ENCODE results near the gene TSLP. TPM values are rescaled to one million over a fixed set of nuclear protein-coding genes. Genes with fewer than 3 reads are reported as not detected.

TSLP gene
- polyA plus RNA-seq, 3 donors, result 0.15 to 0.17 (median 0.16) TPM

DNA sequence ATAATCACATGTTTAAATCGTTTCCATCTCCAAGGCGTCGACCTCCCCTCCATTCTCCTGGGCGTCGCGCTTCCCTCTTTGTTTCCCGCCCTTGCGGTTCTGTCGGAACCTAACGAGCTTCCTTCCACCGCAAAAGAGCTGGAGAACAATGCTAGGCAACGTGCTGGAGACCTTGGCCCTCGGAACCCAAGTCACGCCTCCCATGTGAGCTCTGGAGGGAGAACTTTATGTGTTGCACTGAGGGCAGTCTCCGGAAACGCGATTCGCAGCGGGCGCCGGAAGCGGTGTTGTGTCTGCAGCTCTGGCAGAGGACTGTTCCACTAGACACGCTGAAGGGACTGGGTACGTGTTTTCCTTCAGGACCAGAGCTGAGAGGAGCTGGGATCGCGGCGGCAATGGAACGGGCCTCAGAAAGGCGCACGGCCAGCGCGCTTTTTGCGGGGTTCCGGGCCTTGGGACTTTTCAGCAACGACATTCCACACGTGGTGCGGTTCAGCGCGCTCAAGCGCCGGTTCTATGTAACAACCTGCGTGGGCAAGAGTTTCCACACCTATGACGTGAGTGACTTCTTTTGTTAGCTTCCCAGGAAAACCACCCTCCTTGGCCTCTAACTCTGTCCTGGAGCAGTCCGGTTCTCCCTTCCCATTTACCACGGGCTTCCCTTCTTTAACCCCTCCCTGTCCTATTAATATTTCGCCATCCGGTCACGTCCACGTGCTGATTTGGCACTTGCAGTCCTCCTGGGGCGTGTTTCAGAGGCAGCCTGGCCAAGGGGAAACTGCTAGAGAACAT lies 20.7 kb downstream of the TSLP start, which contains the start of gene WDR36:
Gene WDR36, plus strand, starts transcription at position 287 of the 792 bp plus-strand sequence. Its CDS starts 109 bp downstream, at position 396.
- peak; percentile 91 for DNase-seq

DNA sequence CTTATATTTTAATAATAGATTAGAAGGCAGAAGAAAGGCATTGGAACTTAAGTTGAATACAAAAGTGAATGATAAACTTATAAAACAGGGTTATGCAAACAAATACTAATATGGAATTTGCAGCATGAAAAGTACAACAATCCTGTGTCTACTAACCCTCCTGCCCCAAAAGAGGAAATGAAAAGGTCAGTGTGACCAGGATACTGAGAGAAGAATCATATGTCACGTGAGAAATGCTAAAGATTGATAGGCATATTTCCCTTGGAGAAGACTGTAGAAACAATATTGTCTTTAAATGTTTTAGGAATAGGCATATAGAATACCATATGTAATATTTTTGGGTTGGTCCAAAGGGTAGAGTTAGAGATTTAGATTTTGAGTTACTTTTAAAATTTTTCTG lies 24.5 kb downstream of the TSLP start:
- DNase-seq, result no peak

DNA sequence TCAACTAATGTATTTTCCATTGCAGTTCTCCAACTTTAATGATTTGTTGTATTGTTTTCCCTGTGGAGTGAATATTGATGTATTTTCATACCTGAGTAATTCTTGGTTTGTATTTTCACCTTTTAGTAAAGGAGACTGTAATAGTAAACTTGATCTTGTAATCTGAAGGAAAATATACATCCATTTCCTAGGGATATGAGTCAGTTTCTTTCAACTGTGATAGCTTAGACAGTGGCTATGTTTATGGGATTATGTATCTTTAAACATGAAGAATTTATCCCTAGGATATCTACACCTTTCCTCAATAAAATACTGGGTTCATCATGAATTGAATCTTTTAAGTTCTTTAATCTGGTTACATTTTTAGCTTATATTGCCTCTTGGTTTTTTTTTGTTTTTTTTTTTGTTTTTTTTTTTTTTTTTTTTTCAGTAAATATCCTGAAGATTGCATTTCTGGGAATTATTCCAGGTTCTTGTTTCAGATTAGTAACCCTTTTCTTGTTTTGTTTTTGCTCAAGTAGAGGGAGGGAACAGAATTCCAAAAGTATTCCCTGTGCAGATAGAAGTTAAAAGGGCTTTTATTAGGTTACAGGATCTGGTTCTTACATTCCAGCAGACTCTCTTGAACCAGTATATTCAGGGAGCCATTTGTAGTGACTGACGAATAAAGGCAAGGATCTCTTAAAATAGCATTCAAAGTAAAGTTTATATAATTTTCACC lies 27.7 kb downstream of the TSLP start:
- no peak for DNase-seq

DNA sequence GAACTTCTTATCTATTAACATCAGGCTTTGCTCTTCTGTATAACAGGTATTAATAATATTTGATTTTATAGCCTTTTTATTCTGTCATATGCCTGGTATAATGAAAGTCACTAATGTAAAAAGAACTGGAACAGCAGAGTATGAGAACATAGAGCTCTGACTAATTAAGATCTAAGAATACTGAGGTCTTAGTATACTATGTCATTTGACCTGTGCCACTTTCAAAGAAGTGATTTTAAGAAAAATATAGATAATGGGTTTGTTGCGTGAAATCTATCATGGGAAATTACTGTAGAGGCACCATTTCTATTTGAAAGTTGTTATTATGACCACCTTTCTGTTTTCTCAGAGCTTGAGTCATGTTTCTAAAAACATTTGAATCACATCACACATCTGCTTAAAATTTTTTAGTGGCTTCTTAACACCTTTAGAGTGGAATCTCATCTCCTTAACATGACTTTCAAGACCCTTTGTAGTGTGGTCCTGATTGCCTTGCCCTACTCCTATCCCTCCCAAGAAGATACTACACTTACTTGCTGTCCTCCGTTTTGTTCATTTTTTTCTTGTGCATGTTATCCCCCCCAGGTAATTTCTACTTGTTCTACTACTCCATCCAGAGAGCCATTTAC lies 34.9 kb downstream of the TSLP start:
- no peak for DNase-seq

DNA sequence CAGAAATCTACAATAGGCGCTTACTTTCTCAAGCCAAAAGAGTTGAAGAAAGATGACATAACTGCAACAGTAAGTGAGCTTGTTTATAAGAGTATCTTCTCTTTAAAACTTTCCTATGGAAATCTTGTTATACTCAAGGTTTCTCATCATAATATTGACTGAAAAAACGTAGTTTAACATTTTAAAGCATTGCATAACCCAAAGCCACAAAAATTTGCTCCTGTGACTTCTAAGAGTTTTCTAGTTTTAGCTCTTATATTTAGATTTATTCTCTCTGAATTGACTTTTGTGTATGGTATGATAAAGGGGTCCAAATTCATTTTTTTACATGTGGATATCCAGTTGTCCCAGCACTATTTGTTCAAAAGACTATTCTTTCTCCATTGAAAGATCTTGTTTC lies 35.9 kb downstream of the TSLP start:
- DNase-seq, result no peak

DNA sequence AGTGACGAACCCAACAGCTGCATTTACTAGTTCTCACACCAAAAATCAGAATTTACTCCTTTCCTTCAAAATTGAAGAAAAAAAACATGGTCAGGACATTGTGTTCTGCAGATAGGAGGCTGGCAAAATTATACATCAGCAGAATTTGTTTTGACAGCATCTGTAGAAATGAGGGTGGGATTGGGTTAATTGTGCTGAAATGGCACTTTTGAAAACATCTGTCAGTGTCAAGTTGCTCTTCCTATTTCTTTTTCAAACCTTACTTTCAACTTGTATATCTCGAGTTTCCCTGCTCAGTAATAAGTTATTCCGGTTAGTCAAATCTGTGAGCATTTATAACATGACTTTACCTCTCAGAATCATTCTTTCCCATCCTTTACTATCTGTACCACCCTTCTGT lies 40.4 kb downstream of the TSLP start:
- DNase-seq, result no peak

DNA sequence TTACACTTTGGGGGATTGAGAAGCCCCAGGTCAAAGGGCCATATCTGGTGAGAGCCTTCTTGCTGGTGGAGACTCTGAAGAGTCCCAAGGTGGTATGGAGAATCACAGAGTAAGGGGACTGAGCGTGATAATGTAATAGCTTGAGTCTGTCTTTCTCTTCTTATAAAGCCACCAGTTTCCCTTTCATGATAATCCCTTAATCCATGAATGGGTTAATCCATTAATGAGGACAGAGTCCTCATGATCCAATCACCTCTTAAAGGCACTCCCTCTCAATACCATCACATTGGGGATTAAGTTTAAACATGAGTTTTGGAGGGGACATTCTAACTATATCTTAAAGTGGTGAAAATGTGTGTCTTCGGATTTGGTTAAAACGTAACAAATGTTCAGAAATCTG lies 42.2 kb downstream of the TSLP start:
- no peak for DNase-seq

DNA sequence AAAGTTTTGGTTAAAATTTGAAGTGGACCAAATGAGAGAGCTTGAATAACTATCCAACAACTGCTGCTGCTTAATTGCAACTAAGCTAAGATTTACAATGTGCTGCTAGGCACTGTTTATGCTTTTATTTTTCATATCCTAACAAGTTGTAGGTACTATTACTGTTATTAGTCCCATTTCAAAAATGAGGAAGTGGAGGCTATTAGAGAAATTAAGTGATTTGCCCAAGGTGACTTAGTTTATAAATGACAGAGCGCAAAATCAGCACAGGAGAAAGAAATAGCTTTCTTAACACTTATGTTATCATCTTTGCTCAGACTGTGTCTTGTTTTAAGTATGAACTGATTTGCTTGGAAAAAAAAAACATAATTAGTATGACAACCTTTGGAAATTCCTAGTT lies 43.7 kb downstream of the TSLP start:
- no peak for DNase-seq

DNA sequence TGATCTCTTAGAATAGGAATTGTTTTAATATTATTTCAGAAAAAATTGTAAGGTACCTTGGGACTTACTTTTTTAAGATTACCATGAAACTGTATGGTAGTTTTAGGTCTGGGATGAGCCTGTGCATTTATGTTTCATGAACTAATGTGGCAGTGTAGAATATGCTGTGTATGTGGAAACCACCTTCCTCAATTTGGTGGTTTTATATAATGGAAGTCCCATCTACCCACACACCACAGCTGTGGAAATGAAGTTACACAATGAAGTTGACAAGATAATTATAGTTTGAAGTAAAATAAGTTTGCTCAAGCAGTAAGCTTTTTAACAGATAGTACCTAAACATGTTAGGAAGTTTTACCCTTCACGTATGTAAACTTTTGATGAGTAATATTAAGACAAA lies 45.0 kb downstream of the TSLP start:
- no peak for DNase-seq

DNA sequence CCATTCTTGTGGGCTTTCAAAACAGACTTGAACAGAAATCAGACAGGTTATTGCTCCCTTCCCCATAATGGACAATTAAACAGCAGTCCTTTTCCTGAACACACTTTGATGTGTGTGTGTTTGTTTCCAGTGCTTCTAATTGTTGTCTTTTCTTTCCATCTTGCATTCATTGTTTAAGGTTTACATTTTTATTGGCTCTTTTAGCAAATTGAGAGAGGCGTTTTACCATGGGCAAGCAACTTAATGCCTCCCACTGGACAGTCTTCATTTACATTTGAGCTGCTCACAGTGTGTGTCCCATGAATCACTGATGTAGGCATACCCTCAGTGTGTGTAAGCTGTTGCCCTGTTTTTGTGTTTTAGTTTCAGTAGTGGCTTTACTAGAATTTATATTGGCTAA lies 45.6 kb downstream of the TSLP start:
- DNase-seq, result no peak

DNA sequence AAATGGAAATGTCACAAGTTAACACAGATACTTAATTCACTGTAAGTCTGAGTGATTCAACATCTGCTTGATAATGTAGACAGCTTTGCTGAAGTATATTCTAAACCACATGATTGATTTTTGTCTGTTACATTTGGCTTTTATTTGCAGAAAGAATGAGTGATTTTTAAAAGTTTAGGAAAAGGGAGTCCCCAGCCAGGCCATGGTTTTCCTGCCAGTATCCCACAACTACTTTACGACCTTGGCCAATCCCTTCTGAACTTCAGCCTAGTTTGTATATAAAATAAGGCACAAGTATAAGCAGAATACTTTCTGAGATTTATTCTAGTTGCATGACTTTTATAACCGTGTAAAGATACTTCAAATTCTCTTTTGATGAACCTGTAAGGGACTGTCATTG lies 47.7 kb downstream of the TSLP start:
- no peak for DNase-seq

DNA sequence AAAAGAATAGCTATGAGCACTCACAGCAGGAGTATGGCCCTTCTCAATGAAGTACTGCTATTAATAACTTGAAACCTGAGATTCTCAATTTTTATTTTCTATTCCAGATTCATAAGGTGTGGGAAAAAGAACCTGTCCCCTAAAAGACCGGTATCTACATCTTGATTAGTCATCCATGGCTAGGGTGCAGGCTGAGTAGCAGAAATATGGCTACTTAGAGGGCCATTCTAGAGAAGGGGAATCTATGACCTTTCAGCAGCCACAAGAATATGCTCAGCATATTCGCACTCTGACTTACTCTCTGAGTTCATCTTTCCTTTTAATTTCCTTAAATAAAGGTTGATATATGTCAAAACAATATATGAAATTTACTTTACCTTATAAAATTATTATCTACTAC lies 48.3 kb downstream of the TSLP start:
- DNase-seq, result no peak

DNA sequence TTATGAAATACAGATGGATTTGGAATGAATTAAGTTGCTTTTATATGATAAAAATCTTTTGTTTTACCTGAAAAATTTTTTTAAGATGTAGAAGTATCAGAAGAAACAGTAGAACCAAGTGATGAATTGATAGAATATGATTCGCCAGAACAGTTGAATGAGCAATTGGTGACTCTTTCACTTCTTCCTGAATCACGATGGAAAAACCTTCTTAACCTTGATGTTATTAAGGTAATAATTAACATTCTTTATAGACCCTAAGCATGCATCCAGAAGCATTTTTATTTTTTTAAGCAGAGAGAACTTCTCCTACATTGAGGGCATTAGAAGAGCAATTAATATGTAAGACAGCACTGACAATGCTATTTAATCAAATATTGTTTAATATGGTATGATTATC lies 49.4 kb downstream of the TSLP start:
- no peak for DNase-seq

DNA sequence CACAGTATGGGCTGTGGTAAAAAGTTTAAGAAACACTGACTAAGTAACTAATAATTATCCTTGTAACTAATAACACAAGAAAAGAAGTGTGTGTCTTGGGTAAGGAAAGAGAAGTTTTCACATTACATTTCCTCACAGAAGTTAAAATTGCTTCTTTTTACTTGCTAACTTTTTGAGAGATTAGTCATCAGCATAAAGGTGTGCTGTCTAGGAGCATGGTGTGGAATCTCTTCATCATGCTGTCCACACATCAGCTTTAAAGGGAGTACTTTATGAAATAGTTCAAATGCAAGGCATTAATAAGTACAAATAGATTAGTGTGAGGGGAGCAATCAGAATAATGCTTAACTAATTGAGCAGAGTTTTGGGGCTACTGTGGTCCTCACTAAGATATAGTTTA lies 50.4 kb downstream of the TSLP start:
- no peak for DNase-seq

DNA sequence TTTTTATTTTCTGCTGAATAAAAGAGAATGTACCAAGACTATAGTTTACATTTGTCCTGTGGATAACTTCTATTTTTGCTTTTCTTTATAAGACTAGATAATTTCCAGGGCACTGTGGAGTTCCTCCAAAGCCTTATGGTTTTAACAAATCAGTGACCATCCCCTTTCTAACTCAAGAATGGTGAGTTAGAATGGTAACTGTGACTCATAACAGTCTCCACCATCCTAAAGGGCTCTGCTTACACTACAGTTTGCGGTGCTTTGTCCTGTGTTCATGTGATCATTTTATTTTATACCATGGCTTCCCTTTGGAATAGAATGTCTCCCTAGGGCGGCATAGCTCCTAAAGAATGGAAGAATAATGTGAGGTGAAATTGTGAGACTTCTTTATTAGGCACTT lies 50.9 kb downstream of the TSLP start:
- no peak for DNase-seq

DNA sequence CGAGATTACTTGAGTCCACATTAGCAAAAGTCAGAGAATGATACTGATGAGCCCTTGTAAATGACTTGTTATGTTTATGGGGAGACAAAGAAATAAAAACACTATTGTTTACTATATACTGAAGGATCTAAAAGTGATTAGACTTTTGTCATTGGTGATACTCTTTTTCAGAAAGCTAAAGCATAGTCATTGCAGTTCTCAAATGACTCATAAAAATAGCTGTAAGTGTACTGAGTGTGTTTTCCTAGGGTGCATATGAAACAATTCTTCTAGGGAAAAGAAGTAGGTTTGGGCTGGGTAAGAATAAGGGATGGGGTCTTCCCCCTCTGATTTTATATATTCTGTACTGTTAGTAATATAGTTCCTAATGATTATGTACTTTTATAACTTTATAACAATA lies 53.3 kb downstream of the TSLP start:
- DNase-seq, result no peak

DNA sequence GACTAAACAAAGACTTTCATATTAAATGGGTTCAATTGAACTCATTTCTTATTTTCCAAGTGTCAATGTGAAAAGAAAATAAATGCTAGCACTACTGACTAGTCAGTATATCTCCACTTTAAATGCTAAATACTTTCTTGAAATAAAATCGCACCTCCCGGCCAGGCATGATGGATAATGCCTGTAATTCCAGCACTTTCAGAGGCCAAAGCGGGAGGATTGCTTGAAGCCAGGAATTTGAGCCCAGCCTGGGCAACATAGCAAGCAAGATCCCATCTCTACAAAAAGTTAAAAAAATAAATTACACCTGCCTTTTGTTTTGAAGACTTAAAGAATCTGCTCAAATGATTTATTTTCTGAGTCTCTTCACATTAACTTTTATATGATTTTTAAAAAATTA lies 55.4 kb downstream of the TSLP start:
- DNase-seq, result no peak

Other genes starting within 250 kb of the TSLP start
- 10 to 100 TPM; 23.9 to 32.2 (median 28.4) TPM for gene WDR36, start 20.6 kb downstream of the TSLP start, polyA plus RNA-seq (ENCODE audit: insufficient read length in 3 of 3)
- 1 to 10 TPM; 4.4 to 6.2 (median 5.6) TPM for gene CAMK4, start 152.7 kb downstream of the TSLP start, polyA plus RNA-seq (ENCODE audit: insufficient read length in 3 of 3)

Measured in renal pelvis (tissue), 4 donors.